Measurements from ENCODE around the gene TBC1D16.

GRCh38 chr17:79897243-79898063, 138.2 kb downstream of the TBC1D16 start:
- no peak for TF ChIP-seq EZH2 (IDR thresholded peaks at IDR 0.05; ENCODE audit: low read length, missing control alignments)
- no peak for TF ChIP-seq CTCF (conservative IDR thresholded peaks at IDR 0.05 in 1 of 2, IDR thresholded peaks at IDR 0.05 in 1 of 2; ENCODE audit: low read depth in 1 of 2, low read length in 2 of 2)
